Natural killer cell (primary cell): ENCODE measurements around the gene TIMM10B. TPM values are rescaled to one million over a fixed set of nuclear protein-coding genes. Genes with fewer than 3 reads are reported as not detected.

Experiments used
- ATAC-seq, 3 donors: fragments of 150-1000 bp in 2 of 3; fragments of 200-7000 bp in 1 of 3; cut with Tn5 transposase; 1 replicate in 1 of 3; 2 replicates in 2 of 3; pipeline ENCODE4 v1.10.0; 2021; ENCODE audit warnings: mild to moderate bottlenecking in 2 of 3, moderate library complexity in 2 of 3
- DNase-seq, 2 donors: peaks; one replicate each; pipeline versions ENCODE4 v3.0.0 to v3.0.0-alpha.2; 2013 to 2021; ENCODE audit warnings: mixed read lengths in 1 of 2
- H3K27ac ChIP-seq: one replicate; pipeline ENCODE4 v1.5.1; 2013; ENCODE audit warnings: mild to moderate bottlenecking, low read length
- H3K27me3 ChIP-seq: one replicate; pipeline ENCODE4 v1.6.1; 2013; ENCODE audit warnings: low read length; ENCODE audit not compliant: control insufficient read depth, insufficient read depth
- H3K36me3 ChIP-seq: one replicate; pipeline ENCODE4 v1.6.1; 2013; ENCODE audit warnings: low read length; ENCODE audit not compliant: control insufficient read depth, insufficient read depth
- H3K4me1 ChIP-seq: one replicate; pipeline ENCODE4 v1.6.1; 2013; ENCODE audit warnings: low read length; ENCODE audit not compliant: control insufficient read depth, insufficient read depth
- H3K4me3 ChIP-seq: one replicate; pipeline ENCODE4 v1.5.1; 2013; ENCODE audit warnings: low read length
- H3K9me3 ChIP-seq: one replicate; pipeline ENCODE4 v1.6.1; 2013; ENCODE audit warnings: low read length; ENCODE audit not compliant: control insufficient read depth, insufficient read depth
- H3K27ac Mint-ChIP-seq, 2 donors: one replicate each; pipeline ENCODE4 v1.8.0; 2022; ENCODE audit warnings: mild to moderate bottlenecking in 2 of 2, mixed read lengths in 2 of 2, moderate library complexity in 1 of 2
- H3K27me3 Mint-ChIP-seq, 2 donors: one replicate each; pipeline ENCODE4 v1.8.0; 2022; ENCODE audit warnings: low read depth in 2 of 2, mixed read lengths in 2 of 2
- H3K36me3 Mint-ChIP-seq: one replicate; pipeline ENCODE4 v1.8.0; 2022; ENCODE audit warnings: mixed read lengths
- H3K4me1 Mint-ChIP-seq, 2 donors: one replicate each; pipeline ENCODE4 v1.8.0; 2022; ENCODE audit warnings: mixed read lengths in 2 of 2
- H3K4me3 Mint-ChIP-seq: one replicate; pipeline ENCODE4 v1.8.0; 2022; ENCODE audit warnings: mild to moderate bottlenecking, moderate library complexity, mixed read lengths
- H3K9me3 Mint-ChIP-seq, 2 donors: one replicate each; pipeline ENCODE4 v1.8.0; 2022; ENCODE audit warnings: mixed read lengths in 2 of 2
- CTCF ChIP-seq: fragments of 200-600 bp; IDR thresholded peaks from one replicate; pipeline ENCODE4 v1.8.0; 2022; ENCODE audit warnings: antibody characterized with exemption
- WGBS: methylation state at CpG from one replicate; pipeline ENCODE4 v1.1.7; 2013; ENCODE audit warnings: missing lambda C conversion rate; ENCODE audit not compliant: insufficient coverage; 5-methylcytosine and 5-hydroxymethylcytosine counted together
- intact Hi-C: fragments of 100-400 bp; cut with micrococcal nuclease; formaldehyde crosslinking; loops from one replicate; pipeline ENCODE4 v1.14.2; 2022
- total RNA-seq, 4 donors: library from RNA; stranded (reverse); fragments of 120-200 nt in 1 of 4; gene quantifications; one replicate each; pipeline versions ENCODE4 v1.2.3 to v1.2.4, GENCODE V29; 2013 to 2022

The TIMM10B gene
- total RNA-seq, 3 donors from 2014 or later (not counting 1 experiment from before 2014, with no cell fraction given) = 69.6 to 92.8 (median 71.4) TPM

GRCh38 chr11:6489306-6489705 lies 8.0 kb downstream of the TIMM10B start:
- Mint-ChIP-seq H3K4me1 (peaks cover 7 to 16% of the 10 kb centered on the region in 2 donors), H3K36me3 (no peaks in the 10 kb centered on the region), H3K4me3 (no peak overlapping the region), H3K9me3 (no peaks in the 10 kb centered on the region), H3K27me3 (no peaks in the 10 kb centered on the region), H3K27ac (no peak overlapping the region)
- ATAC-seq (no peak), DNase-seq (no peak)
- Histone ChIP-seq H3K4me1 (no peaks in the 10 kb centered on the region), H3K27ac (no peak overlapping the region), H3K27me3 (no peaks in the 10 kb centered on the region), H3K4me3 (no peak overlapping the region), H3K36me3 (peaks cover 39% of the 10 kb centered on the region), H3K9me3 (no peaks in the 10 kb centered on the region)
- intact Hi-C loops = no loop called here
- no peak for TF ChIP-seq CTCF
- WGBS = 95% methylated on average over 4 of the region's 4 CpGs

- H3K4me1 ChIP-seq = no peaks in the 10 kb centered on the region
- Mint-ChIP-seq H3K36me3 (no peaks in the 10 kb centered on the region), H3K27me3 (no peaks in the 10 kb centered on the region), H3K4me3 (no peak within 1 kb of the TSS), H3K4me1 (peaks cover 0 to 7% of the 10 kb centered on the region in 2 donors), H3K9me3 (no peaks in the 10 kb centered on the region), H3K27ac (peak within 1 kb of the TSS in 1 of 2 donors; percentile 21)
- H3K4me3 ChIP-seq = no peak within 1 kb of the TSS
- H3K27me3 ChIP-seq = no peaks in the 10 kb centered on the region
- ATAC-seq (no peak), DNase-seq (no peak)
- WGBS = 92% methylated on average over 32 of the region's 33 CpGs
- intact Hi-C loops = no loop called here
- no peaks in the 10 kb centered on the region for H3K9me3 ChIP-seq
- peaks cover 34% of the 10 kb centered on the region for H3K36me3 ChIP-seq
- TF ChIP-seq CTCF = no peak
- H3K27ac ChIP-seq = no peak within 1 kb of the TSS
Observed at GRCh38 chr11:6497069-6497839, 16.0 kb downstream of the TIMM10B start, which contains the start of gene DNHD1. Gene DNHD1 (plus strand): TSS chr11:6497280. CDS start chr11:6498216, 936 bp downstream.

- Mint-ChIP-seq H3K4me3 (no peak overlapping the region), H3K36me3 (peaks cover 5% of the 10 kb centered on the region), H3K27ac (no peak overlapping the region), H3K27me3 (no peaks in the 10 kb centered on the region), H3K9me3 (no peaks in the 10 kb centered on the region), H3K4me1 (peaks cover 0 to 4% of the 10 kb centered on the region in 2 donors)
- Histone ChIP-seq H3K4me1 (no peaks in the 10 kb centered on the region), H3K9me3 (no peaks in the 10 kb centered on the region), H3K27ac (no peak overlapping the region), H3K27me3 (no peaks in the 10 kb centered on the region), H3K4me3 (no peak overlapping the region), H3K36me3 (peaks cover 34% of the 10 kb centered on the region)
- DNase-seq = no peak
- ATAC-seq = no peak
- TF ChIP-seq CTCF = no peak
- intact Hi-C loops = no loop called here
- 79% methylated on average over 6 of the region's 7 CpGs for WGBS
Observed at GRCh38 chr11:6498121-6498520, 16.8 kb downstream of the TIMM10B start.
